ENCODE results near the gene TMIGD3. TPM values are rescaled to one million over a fixed set of nuclear protein-coding genes. Genes with fewer than 3 reads are reported as not detected.

The TMIGD3 gene
- total RNA-seq, 1 donor from 2014 or later: not detected

- Histone ChIP-seq H3K4me3 (ENCODE audit: low read depth, low read length) (no peak overlapping the region), H3K27me3 (ENCODE audit: control insufficient read depth, insufficient read depth, low read length) (no peaks in the 10 kb centered on the region), H3K36me3 (ENCODE audit: control insufficient read depth, insufficient read depth, low read length) (no peaks in the 10 kb centered on the region)
- TF ChIP-seq CTCF (IDR thresholded peaks at IDR 0.05; ENCODE audit: insufficient read depth, low read length, poor library complexity, severe bottlenecking): no peak
- DNase-seq (ENCODE audit: low read depth): no peak
These were observed 32.4 kb downstream of the TMIGD3 start for GRCh38 chr1:111471012-111471411.

DNA sequence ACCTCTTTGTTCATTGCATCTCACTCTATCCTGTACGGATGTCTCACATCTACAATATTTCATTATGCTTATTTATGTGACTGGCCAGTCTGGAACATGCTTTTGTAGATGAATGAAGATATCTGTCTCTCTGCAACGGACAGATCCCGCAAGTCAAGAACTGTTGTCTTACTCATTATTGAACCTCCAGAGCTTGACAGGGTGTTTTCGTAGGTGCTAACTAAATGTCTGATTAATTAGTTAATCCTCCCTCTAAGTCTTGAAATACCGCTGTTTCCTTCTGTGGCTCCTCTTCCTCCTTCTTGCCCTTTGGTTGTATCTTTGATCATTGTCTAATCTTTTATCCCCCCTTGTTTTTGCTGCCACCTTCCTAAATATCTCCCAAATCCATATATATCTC is 32.8 kb downstream of the TMIGD3 start:
- no peaks in the 10 kb centered on the region for H3K36me3 ChIP-seq (ENCODE audit: control insufficient read depth, insufficient read depth, low read length)
- no peak for DNase-seq (ENCODE audit: low read depth)
- TF ChIP-seq CTCF (IDR thresholded peaks at IDR 0.05; ENCODE audit: insufficient read depth, low read length, poor library complexity, severe bottlenecking): no peak

GRCh38 chr1:111469539-111469938 is 33.9 kb downstream of the TMIGD3 start:
- TF ChIP-seq CTCF (IDR thresholded peaks at IDR 0.05; ENCODE audit: insufficient read depth, low read length, poor library complexity, severe bottlenecking): no peak
- no peaks in the 10 kb centered on the region for H3K36me3 ChIP-seq (ENCODE audit: control insufficient read depth, insufficient read depth, low read length)
- H3K4me3 ChIP-seq (ENCODE audit: low read depth, low read length): no peak overlapping the region
- no peak for DNase-seq (ENCODE audit: low read depth)
- no peaks in the 10 kb centered on the region for H3K27me3 ChIP-seq (ENCODE audit: control insufficient read depth, insufficient read depth, low read length)

More for the DNA sequence above, 32.8 kb downstream of the TMIGD3 start:
- Histone ChIP-seq H3K4me3 (ENCODE audit: low read depth, low read length) (no peak overlapping the region), H3K27me3 (ENCODE audit: control insufficient read depth, insufficient read depth, low read length) (no peaks in the 10 kb centered on the region)

GRCh38 chr1:111468717-111469100 is 34.7 kb downstream of the TMIGD3 start:
- no peak for TF ChIP-seq CTCF (IDR thresholded peaks at IDR 0.05; ENCODE audit: insufficient read depth, low read length, poor library complexity, severe bottlenecking)
- no peaks in the 10 kb centered on the region for H3K36me3 ChIP-seq (ENCODE audit: control insufficient read depth, insufficient read depth, low read length)
- DNase-seq (ENCODE audit: low read depth): no peak
- no peaks in the 10 kb centered on the region for H3K27me3 ChIP-seq (ENCODE audit: control insufficient read depth, insufficient read depth, low read length)
- no peak overlapping the region for H3K4me3 ChIP-seq (ENCODE audit: low read depth, low read length)

DNA sequence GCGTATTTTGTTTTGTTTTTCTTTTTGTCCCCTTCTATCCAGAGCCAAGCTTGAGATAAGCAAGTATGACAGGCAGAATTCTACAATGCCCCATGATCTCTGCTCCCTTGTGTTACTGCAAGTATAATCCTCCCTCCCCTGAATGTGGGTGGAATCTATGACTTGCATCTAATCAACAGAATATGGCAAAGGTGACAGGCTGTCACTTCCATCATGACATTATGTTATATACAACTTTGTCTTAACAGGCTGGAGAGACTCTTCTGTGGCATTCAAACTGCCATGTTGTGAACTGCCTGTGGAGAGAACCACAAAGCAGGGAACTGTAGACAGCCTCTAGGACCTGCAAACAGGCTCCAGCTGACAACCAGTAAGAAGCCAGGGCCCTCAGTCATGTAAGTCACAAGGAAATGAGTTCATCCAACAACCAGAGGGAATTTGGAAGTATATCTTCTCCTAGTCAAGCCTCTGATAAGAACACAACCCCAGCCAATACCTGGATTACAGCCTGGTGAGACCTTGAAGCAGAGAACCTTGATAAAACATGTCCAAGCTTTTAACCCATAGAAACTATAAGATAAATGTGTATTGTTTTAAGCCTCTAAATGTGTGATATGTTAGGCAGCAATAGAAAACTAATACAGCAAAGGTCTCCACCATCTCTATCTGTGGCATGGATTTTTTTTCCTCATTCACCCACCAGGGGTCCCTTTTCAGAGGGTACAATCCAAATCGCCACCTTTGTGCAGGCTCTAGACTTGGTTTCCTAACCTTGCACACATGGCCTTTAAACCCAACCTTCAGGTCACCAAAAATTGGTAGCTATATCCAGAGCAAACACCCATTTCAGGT is 35.3 kb downstream of the TMIGD3 start:
- Histone ChIP-seq H3K36me3 (ENCODE audit: control insufficient read depth, insufficient read depth, low read length) (no peaks in the 10 kb centered on the region), H3K4me3 (ENCODE audit: low read depth, low read length) (no peak overlapping the region), H3K27me3 (ENCODE audit: control insufficient read depth, insufficient read depth, low read length) (no peaks in the 10 kb centered on the region)
- no peak for TF ChIP-seq CTCF (IDR thresholded peaks at IDR 0.05; ENCODE audit: insufficient read depth, low read length, poor library complexity, severe bottlenecking)
- no peak for DNase-seq (ENCODE audit: low read depth)

DNA sequence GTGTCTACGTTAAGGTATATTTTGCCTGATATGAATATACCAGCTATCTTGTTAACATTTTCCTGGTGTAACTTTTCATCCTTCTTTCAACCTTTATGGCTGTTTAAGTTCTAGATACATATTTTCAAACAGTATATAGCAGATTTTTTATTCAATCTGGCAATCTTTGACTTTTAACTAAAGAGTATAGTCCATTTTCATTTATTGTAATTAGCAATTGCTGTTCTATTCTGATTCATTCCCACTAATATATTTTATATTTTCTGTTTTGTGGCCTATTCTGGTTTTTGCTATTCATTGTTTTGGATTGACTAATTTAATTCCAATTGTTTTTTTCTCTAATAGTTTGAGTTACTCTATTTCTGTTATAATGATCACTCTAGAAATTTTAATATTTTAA is 37.0 kb downstream of the TMIGD3 start:
- no peak overlapping the region for H3K4me3 ChIP-seq (ENCODE audit: low read depth, low read length)
- DNase-seq (ENCODE audit: low read depth): no peak
- no peak for TF ChIP-seq CTCF (IDR thresholded peaks at IDR 0.05; ENCODE audit: insufficient read depth, low read length, poor library complexity, severe bottlenecking)
- peaks cover under 1% of the 10 kb centered on the region for H3K36me3 ChIP-seq (ENCODE audit: control insufficient read depth, insufficient read depth, low read length)
- no peaks in the 10 kb centered on the region for H3K27me3 ChIP-seq (ENCODE audit: control insufficient read depth, insufficient read depth, low read length)
